Endometrium (tissue), 2 donors: ENCODE results near the gene CDC23.
"Not testable (repeated sequence)": the region's sequence is repeated elsewhere in the genome, so short reads cannot be mapped to it uniquely, and the experiment has no call there.

ENCODE experiments used
- FAIRE-seq: peaks from 2 replicates; lab custom pipeline; 2012; peaks lifted over from hg19 to GRCh38; lab: Jason Lieb, UNC
- donor health status: control.
- donor health status: control.

Gene CDC23

GRCh38 chr5:138213161-138214029, at the start of gene CDC23:
CDC23 (minus strand) TSS chr5:138213323; CDS start chr5:138213312, 11 bp downstream.
- FAIRE-seq, result peak; percentile 99

- FAIRE-seq, result no peak
These were observed 45.7 kb upstream of the CDC23 start for GRCh38 chr5:138258704-138259292.

- no peak for FAIRE-seq
These were observed 44.5 kb upstream of the CDC23 start for GRCh38 chr5:138257583-138257982.

- no peak for FAIRE-seq
These were observed 39.8 kb upstream of the CDC23 start for GRCh38 chr5:138252944-138253343.

GRCh38 chr5:138247800-138248199, 34.7 kb upstream of the CDC23 start:
- not testable (repeated sequence) for FAIRE-seq

- FAIRE-seq, result no peak
These were observed 33.7 kb upstream of the CDC23 start for GRCh38 chr5:138246822-138247221.

GRCh38 chr5:138246334-138246733, 33.2 kb upstream of the CDC23 start:
- FAIRE-seq, result no peak

- FAIRE-seq, result no peak
These were observed 32.6 kb upstream of the CDC23 start for GRCh38 chr5:138245717-138246116.

- no peak for FAIRE-seq
These were observed 30.7 kb upstream of the CDC23 start for GRCh38 chr5:138243794-138244193.

- FAIRE-seq, result no peak
These were observed 28.8 kb upstream of the CDC23 start for GRCh38 chr5:138241688-138242571.

- FAIRE-seq, result no peak
These were observed 27.7 kb upstream of the CDC23 start for GRCh38 chr5:138240650-138241385.

GRCh38 chr5:138238034-138238433, 24.9 kb upstream of the CDC23 start:
- no peak for FAIRE-seq

GRCh38 chr5:138234651-138235050, 21.5 kb upstream of the CDC23 start:
- FAIRE-seq, result no peak

GRCh38 chr5:138233280-138233679, 20.2 kb upstream of the CDC23 start:
- FAIRE-seq, result no peak

- FAIRE-seq, result no peak
These were observed 18.0 kb upstream of the CDC23 start for GRCh38 chr5:138230981-138231589.

GRCh38 chr5:138230261-138230660, 17.1 kb upstream of the CDC23 start:
- FAIRE-seq, result no peak

GRCh38 chr5:138229387-138229786, 16.3 kb upstream of the CDC23 start:
- no peak for FAIRE-seq

- FAIRE-seq, result no peak
These were observed 13.8 kb upstream of the CDC23 start for GRCh38 chr5:138226910-138227309.

GRCh38 chr5:138224712-138225111, 11.6 kb upstream of the CDC23 start:
- FAIRE-seq, result no peak

- no peak for FAIRE-seq
These were observed 10.4 kb upstream of the CDC23 start for GRCh38 chr5:138223532-138223931.

GRCh38 chr5:138216799-138217198, 3.7 kb upstream of the CDC23 start:
- no peak for FAIRE-seq

GRCh38 chr5:138212828-138213160, 329 bp downstream of the CDC23 start:
- FAIRE-seq, result no peak
